ENCODE measurements around the gene NDC1.
A peak's percentile ranks its signal among the peaks of the same experiment; 100 is the strongest.
"Not testable (repeated sequence)": the region's sequence is repeated elsewhere in the genome, so short reads cannot be mapped to it uniquely, and the experiment has no call there.

Gene NDC1

GRCh38 chr1:53837924-53838653, at the start of gene NDC1:
Gene NDC1 (minus strand): TSS chr1:53838296. CDS start chr1:53838261, 35 bp downstream.
- DNase-seq (ENCODE audit: low spot score): peak; percentile 93

GRCh38 chr1:53883600-53883999, 45.5 kb upstream of the NDC1 start:
- DNase-seq (ENCODE audit: low spot score): not testable (repeated sequence)

GRCh38 chr1:53881853-53882252, 43.8 kb upstream of the NDC1 start:
- DNase-seq (ENCODE audit: low spot score): not testable (repeated sequence)

- DNase-seq (ENCODE audit: low spot score): peak; percentile 49
Measured at GRCh38 chr1:53878492-53879105, 40.5 kb upstream of the NDC1 start.

GRCh38 chr1:53875150-53875549, 37.1 kb upstream of the NDC1 start:
- not testable (repeated sequence) for DNase-seq (ENCODE audit: low spot score)

- no peak for DNase-seq (ENCODE audit: low spot score)
Measured at GRCh38 chr1:53871773-53872484, 33.8 kb upstream of the NDC1 start.

GRCh38 chr1:53871221-53871620, 33.1 kb upstream of the NDC1 start:
- DNase-seq (ENCODE audit: low spot score): no peak

GRCh38 chr1:53869454-53870117, 31.5 kb upstream of the NDC1 start:
- no peak for DNase-seq (ENCODE audit: low spot score)

- DNase-seq (ENCODE audit: low spot score): no peak
Measured at GRCh38 chr1:53868565-53868964, 30.5 kb upstream of the NDC1 start.

- DNase-seq (ENCODE audit: low spot score): no peak
Measured at GRCh38 chr1:53862507-53862906, 24.4 kb upstream of the NDC1 start.

- DNase-seq (ENCODE audit: low spot score): peak; percentile 57
Measured at GRCh38 chr1:53860967-53861411, 22.9 kb upstream of the NDC1 start.

- DNase-seq (ENCODE audit: low spot score): no peak
Measured at GRCh38 chr1:53851571-53852285, 13.6 kb upstream of the NDC1 start.

GRCh38 chr1:53850082-53850673, 12.1 kb upstream of the NDC1 start:
- DNase-seq (ENCODE audit: low spot score): no peak

- DNase-seq (ENCODE audit: low spot score): no peak
Measured at GRCh38 chr1:53847980-53848379, 9.9 kb upstream of the NDC1 start.

- DNase-seq (ENCODE audit: low spot score): no peak
Measured at GRCh38 chr1:53842347-53842746, 4.3 kb upstream of the NDC1 start.

- DNase-seq (ENCODE audit: low spot score): no peak
Measured at GRCh38 chr1:53838654-53838974, 518 bp upstream of the NDC1 start.

GRCh38 chr1:53837646-53837923, 511 bp downstream of the NDC1 start:
- no peak for DNase-seq (ENCODE audit: low spot score)

GRCh38 chr1:53835491-53835890, 2.6 kb downstream of the NDC1 start:
- no peak for DNase-seq (ENCODE audit: low spot score)

GRCh38 chr1:53834776-53835175, 3.3 kb downstream of the NDC1 start:
- no peak for DNase-seq (ENCODE audit: low spot score)

- no peak for DNase-seq (ENCODE audit: low spot score)
Measured at GRCh38 chr1:53833393-53833792, 4.7 kb downstream of the NDC1 start.

- DNase-seq (ENCODE audit: low spot score): no peak
Measured at GRCh38 chr1:53826367-53826766, 11.7 kb downstream of the NDC1 start.

GRCh38 chr1:53825306-53825705, 12.8 kb downstream of the NDC1 start:
- DNase-seq (ENCODE audit: low spot score): no peak

All from CD4-positive, alpha-beta T cell treated with Interleukin-2 at 100 ng/mL for 4 hours (primary cell).